SU-DHL-6 (cell line): ENCODE data around the gene CYBRD1.

Experiments
- EZH2phosphoT487 ChIP-seq: fragments of 200-600 bp; sonication (generic), shearing (Covaris generic); conservative IDR thresholded peaks from 2 replicates; pipeline ENCODE4 v1.6.1; 2018; ENCODE audit warnings: mild to moderate bottlenecking, antibody characterized with exemption, low read length, moderate library complexity, mixed read lengths
- TF ChIP-seq, protein P1 (sequence below): fragments of 200-600 bp; sonication (generic); IDR thresholded peaks from one replicate; pipeline ENCODE4 v1.5.1; 2017; ENCODE audit warnings: antibody characterized with exemption, mild to moderate bottlenecking, low read length, moderate library complexity; ENCODE audit not compliant: insufficient read depth, poor library complexity, severe bottlenecking

DNA sequence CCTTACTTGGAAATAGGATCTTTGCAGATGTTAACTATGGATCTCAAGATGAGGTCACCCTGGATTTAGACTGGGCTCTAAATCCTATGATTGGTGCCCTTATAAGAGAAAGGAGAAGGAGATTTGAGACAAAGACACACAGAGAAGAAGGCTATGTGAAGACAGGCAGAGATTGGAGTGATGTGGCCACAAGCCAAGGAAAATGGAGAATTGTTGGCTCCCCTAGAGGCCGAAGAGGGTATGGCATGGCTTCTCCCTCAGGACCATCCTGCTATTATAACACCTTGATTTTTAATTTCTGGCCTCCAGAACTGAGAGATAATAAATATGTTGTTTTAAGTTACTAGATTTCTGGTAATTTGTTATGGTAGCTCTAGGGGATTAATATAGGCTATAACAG lies 7.6 kb downstream of the CYBRD1 start:
- TF ChIP-seq, protein P1, sequence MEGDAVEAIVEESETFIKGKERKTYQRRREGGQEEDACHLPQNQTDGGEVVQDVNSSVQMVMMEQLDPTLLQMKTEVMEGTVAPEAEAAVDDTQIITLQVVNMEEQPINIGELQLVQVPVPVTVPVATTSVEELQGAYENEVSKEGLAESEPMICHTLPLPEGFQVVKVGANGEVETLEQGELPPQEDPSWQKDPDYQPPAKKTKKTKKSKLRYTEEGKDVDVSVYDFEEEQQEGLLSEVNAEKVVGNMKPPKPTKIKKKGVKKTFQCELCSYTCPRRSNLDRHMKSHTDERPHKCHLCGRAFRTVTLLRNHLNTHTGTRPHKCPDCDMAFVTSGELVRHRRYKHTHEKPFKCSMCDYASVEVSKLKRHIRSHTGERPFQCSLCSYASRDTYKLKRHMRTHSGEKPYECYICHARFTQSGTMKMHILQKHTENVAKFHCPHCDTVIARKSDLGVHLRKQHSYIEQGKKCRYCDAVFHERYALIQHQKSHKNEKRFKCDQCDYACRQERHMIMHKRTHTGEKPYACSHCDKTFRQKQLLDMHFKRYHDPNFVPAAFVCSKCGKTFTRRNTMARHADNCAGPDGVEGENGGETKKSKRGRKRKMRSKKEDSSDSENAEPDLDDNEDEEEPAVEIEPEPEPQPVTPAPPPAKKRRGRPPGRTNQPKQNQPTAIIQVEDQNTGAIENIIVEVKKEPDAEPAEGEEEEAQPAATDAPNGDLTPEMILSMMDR, result no peak
- no peak for TF ChIP-seq EZH2phosphoT487
